PC-3 (cell line): ENCODE results near the gene SLC15A1. TPM values are rescaled to one million over a fixed set of nuclear protein-coding genes. Genes with fewer than 3 reads are reported as not detected.

Experiments
- ATAC-seq: fragments of 200-7000 bp; cut with Tn5 transposase; 2 replicates; pipeline ENCODE4 v1.9.1; 2020; ENCODE audit warnings: mild to moderate bottlenecking, moderate library complexity
- BruUV-seq: library from RNA; stranded (reverse); fragments of 400-500 nt; replicated peaks from 2 replicates; lab custom pipeline; 2021; lab: Mats Ljungman, UMichigan
- CTCF ChIA-PET: fragments of 300-600 bp; sonication (Branson Sonifier 250); formaldehyde crosslinking; loops from one replicate; lab custom pipeline; 2022; ENCODE audit warnings: antibody characterized with exemption; lab: Charles Lee
- POLR2A ChIA-PET: fragments of 300-600 bp; sonication (Branson Sonifier 250); formaldehyde crosslinking; loops from one replicate; lab custom pipeline; 2022; ENCODE audit warnings: antibody characterized with exemption; ENCODE audit not compliant: unreplicated experiment; lab: Charles Lee
- DNase-seq: peaks from one replicate; pipeline ENCODE4 v3.0.0-alpha.2; 2015
- H2AFZ ChIP-seq: fragments of 300-600 bp; sonication (generic); 2 replicates; pipeline ENCODE4 v1.6.0; 2016; ENCODE audit warnings: antibody characterized with exemption, low read length
- H3F3A ChIP-seq: fragments of 300-600 bp; sonication (generic); one replicate; pipeline ENCODE4 v1.6.0; 2017; ENCODE audit warnings: antibody characterized with exemption, low read length, control low read depth, mild to moderate bottlenecking; ENCODE audit not compliant: unreplicated experiment
- H3K27ac ChIP-seq: fragments of 300-600 bp; sonication (generic); 2 replicates; pipeline ENCODE4 v1.5.1; 2016; ENCODE audit warnings: mild to moderate bottlenecking, low read length
- H3K27me3 ChIP-seq: fragments of 300-600 bp; sonication (generic); 2 replicates; pipeline ENCODE4 v1.6.1; 2016; ENCODE audit warnings: low read length, mixed read lengths
- H3K36me3 ChIP-seq: fragments of 300-600 bp; sonication (generic); 2 replicates; pipeline ENCODE4 v1.6.1; 2016; ENCODE audit warnings: low read depth, mixed run types, low read length, mixed read lengths
- H3K4me1 ChIP-seq: fragments of 300-600 bp; sonication (generic); 2 replicates; pipeline ENCODE4 v1.5.1; 2016; ENCODE audit warnings: low read length; ENCODE audit not compliant: insufficient read depth
- H3K4me2 ChIP-seq: fragments of 300-600 bp; sonication (generic); 2 replicates; pipeline ENCODE4 v1.6.0; 2016; ENCODE audit warnings: low read length
- H3K4me3 ChIP-seq: fragments of 300-600 bp; sonication (generic); 2 replicates; pipeline ENCODE4 v1.5.1; 2016; ENCODE audit warnings: mild to moderate bottlenecking, low read length, mixed read lengths
- H3K79me2 ChIP-seq: fragments of 300-600 bp; sonication (generic); 2 replicates; pipeline ENCODE4 v1.6.1; 2017; ENCODE audit warnings: low read length, mixed read lengths
- H3K9ac ChIP-seq: fragments of 300-600 bp; sonication (generic); 2 replicates; pipeline ENCODE4 v1.6.0; 2016; ENCODE audit warnings: mild to moderate bottlenecking, low read length
- H3K9me2 ChIP-seq: fragments of 300-600 bp; sonication (generic); replicated peaks from 2 replicates; pipeline ENCODE4 v1.6.1; 2016; ENCODE audit warnings: mixed run types, low read length, mixed read lengths
- H3K9me3 ChIP-seq: fragments of 300-600 bp; sonication (generic); 2 replicates; pipeline ENCODE4 v1.6.1; 2016; ENCODE audit warnings: low read length, mixed read lengths
- H4K20me1 ChIP-seq: fragments of 300-600 bp; sonication (generic); 2 replicates; pipeline ENCODE4 v1.6.1; 2016; ENCODE audit warnings: low read length, mixed read lengths
- CTCF ChIP-seq: fragments of 300-600 bp; sonication (generic); conservative IDR thresholded peaks from 2 replicates; pipeline ENCODE4 v1.5.1; 2017; ENCODE audit warnings: antibody characterized with exemption, low read depth, mild to moderate bottlenecking, low read length
- EZH2 ChIP-seq: fragments of 300-600 bp; sonication (generic); IDR thresholded peaks from one replicate; pipeline ENCODE4 v1.6.1; 2017; ENCODE audit warnings: antibody characterized with exemption, mild to moderate bottlenecking, low read length; ENCODE audit not compliant: unreplicated experiment
- EZH2phosphoT487 ChIP-seq: fragments of 300-600 bp; sonication (generic); IDR thresholded peaks from 2 replicates; pipeline ENCODE4 v1.6.1; 2018; ENCODE audit warnings: mild to moderate bottlenecking, antibody characterized with exemption, low read length, borderline replicate concordance
- intact Hi-C: fragments of 100-400 bp; cut with micrococcal nuclease; formaldehyde crosslinking; loops from 2 replicates; pipeline ENCODE4 v1.9.0; 2023
- total RNA-seq: library from RNA; depleted of rRNA; stranded (reverse); fragments of >200 nt; gene quantifications from 2 replicates; pipeline ENCODE4 v1.2.3, GENCODE V29; 2014

The SLC15A1 gene
- total RNA-seq, 1 experiment from 2014 or later = 1.7 TPM

DNA sequence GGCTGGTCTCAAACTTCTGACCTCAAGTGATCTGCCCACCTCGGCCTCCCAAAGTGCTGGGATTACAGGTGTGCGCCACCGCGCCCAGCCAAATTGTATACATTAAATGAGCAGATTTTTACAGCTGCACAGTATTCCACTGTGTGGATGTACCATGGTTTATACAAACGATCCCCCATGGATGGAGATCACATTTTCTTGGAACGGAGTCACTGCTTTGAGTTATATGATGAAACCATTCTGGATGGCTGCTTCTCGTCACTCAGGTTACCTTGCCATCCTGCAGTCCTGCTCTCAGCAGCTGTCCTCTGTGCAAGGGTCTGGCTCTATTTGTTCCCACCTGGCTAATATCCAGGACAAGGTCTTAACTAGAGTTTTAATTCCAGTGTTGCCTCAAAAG is 39.1 kb upstream of the SLC15A1 start:
- H2AFZ ChIP-seq = no peak overlapping the region
- no peaks in the 10 kb centered on the region for H3K27me3 ChIP-seq
- H3K36me3 ChIP-seq = no peaks in the 10 kb centered on the region; the same call in 1 of the 2 replicates
- no peak overlapping the region for H3K9ac ChIP-seq
- POLR2A ChIA-PET = no interaction called here
- DNase-seq = no peak
- TF ChIP-seq EZH2 (no peak), CTCF (no peak), EZH2phosphoT487 (no peak)
- no peak overlapping the region for H3K4me2 ChIP-seq
- no peaks in the 10 kb centered on the region for H3K79me2 ChIP-seq
- H4K20me1 ChIP-seq = no peaks in the 10 kb centered on the region
- no peaks in the 10 kb centered on the region for H3K9me2 ChIP-seq
- H3F3A ChIP-seq = no peaks in the 10 kb centered on the region
- no TSS peak for BruUV-seq
- CTCF ChIA-PET = no interaction called here
- no peaks in the 10 kb centered on the region for H3K9me3 ChIP-seq
- intact Hi-C loops = no loop called here
- no peak overlapping the region for H3K4me3 ChIP-seq
- H3K27ac ChIP-seq = no peak overlapping the region
- ATAC-seq = no peak
- no peaks in the 10 kb centered on the region for H3K4me1 ChIP-seq

DNA sequence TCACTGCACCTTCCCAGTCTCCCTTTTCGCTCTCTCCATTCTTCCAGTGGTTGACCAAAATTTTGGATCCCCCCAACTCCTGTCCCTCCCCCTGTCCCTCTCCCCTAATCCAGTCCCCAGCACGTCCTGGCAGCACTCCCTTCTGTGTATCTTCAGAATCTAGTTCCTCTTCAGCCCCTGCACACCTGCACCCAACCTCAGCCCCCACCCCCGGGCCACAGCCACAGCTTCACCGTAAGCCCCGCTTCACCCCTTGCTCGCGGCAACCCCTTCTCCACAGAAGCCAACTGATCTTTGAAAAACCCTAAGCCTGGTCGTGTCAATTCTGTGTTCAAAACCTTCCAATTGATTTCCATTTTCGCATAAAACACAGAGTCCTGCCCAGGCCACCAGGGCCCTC is 35.5 kb upstream of the SLC15A1 start:
- H3K4me2 ChIP-seq = no peak overlapping the region
- no peaks in the 10 kb centered on the region for H4K20me1 ChIP-seq
- no peak overlapping the region for H3K27ac ChIP-seq
- H3K36me3 ChIP-seq = no peaks in the 10 kb centered on the region
- no peak for TF ChIP-seq CTCF
- TF ChIP-seq EZH2phosphoT487 = no peak
- TF ChIP-seq EZH2 = no peak
- H3K27me3 ChIP-seq = no peaks in the 10 kb centered on the region
- H2AFZ ChIP-seq = no peak overlapping the region
- no TSS peak for BruUV-seq
- H3K9me2 ChIP-seq = no peaks in the 10 kb centered on the region
- no peaks in the 10 kb centered on the region for H3K9me3 ChIP-seq
- H3F3A ChIP-seq = no peaks in the 10 kb centered on the region
- intact Hi-C loops = no loop called here
- no peak for DNase-seq
- ChIA-PET POLR2A (no interaction called here), CTCF (no interaction called here)
- no peaks in the 10 kb centered on the region for H3K4me1 ChIP-seq
- ATAC-seq = no peak
- no peak overlapping the region for H3K4me3 ChIP-seq
- H3K79me2 ChIP-seq = no peaks in the 10 kb centered on the region
- no peak overlapping the region for H3K9ac ChIP-seq

DNA sequence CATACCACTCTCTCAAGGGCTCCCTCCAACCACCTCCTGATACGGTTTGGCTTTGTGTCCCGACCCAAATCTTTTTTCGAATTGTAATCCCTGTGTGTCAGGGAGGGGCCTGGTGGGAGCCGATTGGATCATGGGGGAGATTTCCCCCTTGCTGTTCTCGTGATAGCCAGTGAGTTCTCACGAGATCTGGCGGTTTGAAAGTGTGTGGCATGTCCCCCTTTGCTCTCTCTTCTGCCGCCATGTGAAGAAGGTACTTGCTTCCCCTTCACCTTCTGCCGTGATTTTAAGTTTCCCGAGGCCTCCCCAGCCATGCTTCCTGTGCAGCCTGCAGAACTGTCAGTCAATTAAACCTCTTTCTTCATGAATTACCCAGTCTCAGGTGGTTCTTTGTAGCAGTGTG is 34.7 kb upstream of the SLC15A1 start:
- ChIA-PET POLR2A (no interaction called here), CTCF (no interaction called here)
- TF ChIP-seq EZH2 = no peak
- no peak for TF ChIP-seq EZH2phosphoT487
- no peak for TF ChIP-seq CTCF
- H4K20me1 ChIP-seq = no peaks in the 10 kb centered on the region
- ATAC-seq (no peak), DNase-seq (no peak)
- H3K27ac ChIP-seq = no peak overlapping the region
- BruUV-seq = no TSS peak
- no peaks in the 10 kb centered on the region for H3K9me2 ChIP-seq
- no peaks in the 10 kb centered on the region for H3K36me3 ChIP-seq
- H3F3A ChIP-seq = no peaks in the 10 kb centered on the region
- H3K4me3 ChIP-seq = no peak overlapping the region
- intact Hi-C loops = no loop called here
- no peaks in the 10 kb centered on the region for H3K27me3 ChIP-seq
- no peaks in the 10 kb centered on the region for H3K9me3 ChIP-seq
- no peak overlapping the region for H3K4me2 ChIP-seq
- H2AFZ ChIP-seq = no peak overlapping the region
- H3K79me2 ChIP-seq = no peaks in the 10 kb centered on the region
- H3K9ac ChIP-seq = no peak overlapping the region
- no peaks in the 10 kb centered on the region for H3K4me1 ChIP-seq
